Measurements from ENCODE around the gene FAM227A.

DNA sequence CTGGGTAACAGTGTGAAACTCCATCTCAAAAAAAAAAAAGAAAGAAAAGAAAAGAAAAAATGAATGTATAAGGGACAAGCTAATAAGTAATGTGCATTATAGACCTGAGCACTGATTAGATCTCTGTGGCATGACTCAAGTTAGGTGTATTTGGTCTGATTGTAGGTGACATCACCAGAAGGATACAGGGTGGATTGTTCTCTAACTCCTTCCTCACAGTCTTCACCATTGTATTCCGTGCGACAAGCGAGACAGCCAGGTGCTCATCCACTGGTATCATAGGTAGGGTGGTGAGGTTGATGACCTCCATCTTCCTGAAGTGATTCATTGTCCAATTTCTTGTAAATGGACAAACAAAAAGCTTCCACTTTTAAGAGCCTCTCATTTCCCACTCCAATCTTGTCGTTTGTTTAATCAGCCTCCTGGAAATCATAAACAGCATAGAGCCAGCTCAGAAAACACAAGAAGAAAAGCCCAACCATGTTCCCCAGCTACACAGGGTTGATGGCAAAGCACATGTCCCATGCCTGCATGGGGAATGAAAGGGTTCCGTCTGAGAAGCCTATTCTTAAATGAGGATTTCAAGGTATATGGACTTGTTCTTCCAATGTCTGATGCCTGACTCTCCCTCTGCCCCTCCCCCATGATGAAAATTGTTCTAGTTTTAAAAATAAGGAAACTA, 6.2 kb downstream of the FAM227A start:
- TF ChIP-seq, protein P1, sequence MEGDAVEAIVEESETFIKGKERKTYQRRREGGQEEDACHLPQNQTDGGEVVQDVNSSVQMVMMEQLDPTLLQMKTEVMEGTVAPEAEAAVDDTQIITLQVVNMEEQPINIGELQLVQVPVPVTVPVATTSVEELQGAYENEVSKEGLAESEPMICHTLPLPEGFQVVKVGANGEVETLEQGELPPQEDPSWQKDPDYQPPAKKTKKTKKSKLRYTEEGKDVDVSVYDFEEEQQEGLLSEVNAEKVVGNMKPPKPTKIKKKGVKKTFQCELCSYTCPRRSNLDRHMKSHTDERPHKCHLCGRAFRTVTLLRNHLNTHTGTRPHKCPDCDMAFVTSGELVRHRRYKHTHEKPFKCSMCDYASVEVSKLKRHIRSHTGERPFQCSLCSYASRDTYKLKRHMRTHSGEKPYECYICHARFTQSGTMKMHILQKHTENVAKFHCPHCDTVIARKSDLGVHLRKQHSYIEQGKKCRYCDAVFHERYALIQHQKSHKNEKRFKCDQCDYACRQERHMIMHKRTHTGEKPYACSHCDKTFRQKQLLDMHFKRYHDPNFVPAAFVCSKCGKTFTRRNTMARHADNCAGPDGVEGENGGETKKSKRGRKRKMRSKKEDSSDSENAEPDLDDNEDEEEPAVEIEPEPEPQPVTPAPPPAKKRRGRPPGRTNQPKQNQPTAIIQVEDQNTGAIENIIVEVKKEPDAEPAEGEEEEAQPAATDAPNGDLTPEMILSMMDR (IDR thresholded peaks at IDR 0.05; ENCODE audit: insufficient read depth, low read length), result no peak
- TF ChIP-seq, protein P2, sequence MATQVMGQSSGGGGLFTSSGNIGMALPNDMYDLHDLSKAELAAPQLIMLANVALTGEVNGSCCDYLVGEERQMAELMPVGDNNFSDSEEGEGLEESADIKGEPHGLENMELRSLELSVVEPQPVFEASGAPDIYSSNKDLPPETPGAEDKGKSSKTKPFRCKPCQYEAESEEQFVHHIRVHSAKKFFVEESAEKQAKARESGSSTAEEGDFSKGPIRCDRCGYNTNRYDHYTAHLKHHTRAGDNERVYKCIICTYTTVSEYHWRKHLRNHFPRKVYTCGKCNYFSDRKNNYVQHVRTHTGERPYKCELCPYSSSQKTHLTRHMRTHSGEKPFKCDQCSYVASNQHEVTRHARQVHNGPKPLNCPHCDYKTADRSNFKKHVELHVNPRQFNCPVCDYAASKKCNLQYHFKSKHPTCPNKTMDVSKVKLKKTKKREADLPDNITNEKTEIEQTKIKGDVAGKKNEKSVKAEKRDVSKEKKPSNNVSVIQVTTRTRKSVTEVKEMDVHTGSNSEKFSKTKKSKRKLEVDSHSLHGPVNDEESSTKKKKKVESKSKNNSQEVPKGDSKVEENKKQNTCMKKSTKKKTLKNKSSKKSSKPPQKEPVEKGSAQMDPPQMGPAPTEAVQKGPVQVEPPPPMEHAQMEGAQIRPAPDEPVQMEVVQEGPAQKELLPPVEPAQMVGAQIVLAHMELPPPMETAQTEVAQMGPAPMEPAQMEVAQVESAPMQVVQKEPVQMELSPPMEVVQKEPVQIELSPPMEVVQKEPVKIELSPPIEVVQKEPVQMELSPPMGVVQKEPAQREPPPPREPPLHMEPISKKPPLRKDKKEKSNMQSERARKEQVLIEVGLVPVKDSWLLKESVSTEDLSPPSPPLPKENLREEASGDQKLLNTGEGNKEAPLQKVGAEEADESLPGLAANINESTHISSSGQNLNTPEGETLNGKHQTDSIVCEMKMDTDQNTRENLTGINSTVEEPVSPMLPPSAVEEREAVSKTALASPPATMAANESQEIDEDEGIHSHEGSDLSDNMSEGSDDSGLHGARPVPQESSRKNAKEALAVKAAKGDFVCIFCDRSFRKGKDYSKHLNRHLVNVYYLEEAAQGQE (IDR thresholded peaks at IDR 0.05; ENCODE audit: insufficient replicate concordance, low read depth), result no peak

All from HL-60 (cell line).